ENCODE measurements around the gene VAMP2.
"Not testable (repeated sequence)": the region's sequence is repeated elsewhere in the genome, so short reads cannot be mapped to it uniquely, and the experiment has no call there.

VAMP2 gene

DNA sequence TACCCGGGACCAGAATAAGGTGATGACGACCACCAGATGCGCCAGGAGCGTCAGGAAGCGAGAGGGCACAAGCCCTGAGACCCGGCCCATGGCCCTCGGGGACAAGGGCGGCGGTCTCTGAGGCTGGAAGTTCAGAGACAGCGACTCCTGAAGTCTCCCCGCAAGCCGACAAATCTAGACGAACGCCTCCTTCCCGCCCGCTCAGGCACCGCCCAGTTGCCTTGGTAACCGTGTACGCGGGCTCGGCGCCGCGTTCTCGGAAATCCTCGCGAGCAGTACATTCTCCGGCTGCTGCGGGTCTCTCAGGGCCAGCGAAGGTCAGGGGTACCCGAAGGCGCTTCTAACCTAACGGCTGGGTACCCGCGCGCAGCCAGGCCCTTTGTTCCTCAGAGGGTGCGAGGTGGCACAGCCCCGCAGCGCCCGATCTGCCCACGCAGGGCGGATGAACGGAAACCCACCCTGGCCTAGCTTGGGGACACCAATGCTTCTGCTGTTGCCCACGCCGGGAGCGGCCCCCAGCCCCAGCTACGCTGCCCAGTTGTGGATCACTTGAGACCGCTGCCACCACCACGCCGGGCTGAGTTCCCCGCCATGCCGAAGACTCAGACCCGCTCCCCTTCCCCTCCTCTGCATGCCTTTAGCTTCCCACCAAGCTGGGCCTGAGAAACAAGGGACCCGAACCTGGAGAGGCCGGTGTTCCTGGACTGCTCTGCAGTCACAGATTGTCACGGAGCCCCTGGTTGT, 13.6 kb upstream of the VAMP2 start, which contains the start of gene TMEM107:
TMEM107 (minus strand) TSS at position 184 of the 744 bp plus-strand sequence; CDS start at position 90, 94 bp downstream.
- peak; percentile 91 for DNase-seq (ENCODE audit: low spot score)

DNA sequence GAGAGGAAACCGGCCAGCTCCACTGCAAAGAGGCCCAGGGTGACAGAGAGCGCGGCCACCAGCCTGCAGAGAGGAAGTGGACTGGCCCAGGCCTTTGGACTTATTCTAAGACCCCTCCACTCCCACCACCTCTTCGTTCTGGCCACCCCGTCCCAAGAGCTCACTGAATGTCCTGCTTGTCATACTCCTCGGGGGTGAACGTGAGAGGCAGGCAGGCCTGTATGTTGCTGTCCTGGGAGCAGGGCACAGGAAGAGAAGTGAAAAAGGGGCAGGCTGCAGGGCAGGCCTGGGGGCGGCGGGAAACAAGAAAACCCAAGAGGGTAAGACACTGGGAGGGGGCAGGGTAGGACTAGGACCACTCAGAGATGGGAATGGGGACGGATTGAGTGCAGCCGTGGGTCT, 13.0 kb upstream of the VAMP2 start:
- DNase-seq (ENCODE audit: low spot score), result no peak

DNA sequence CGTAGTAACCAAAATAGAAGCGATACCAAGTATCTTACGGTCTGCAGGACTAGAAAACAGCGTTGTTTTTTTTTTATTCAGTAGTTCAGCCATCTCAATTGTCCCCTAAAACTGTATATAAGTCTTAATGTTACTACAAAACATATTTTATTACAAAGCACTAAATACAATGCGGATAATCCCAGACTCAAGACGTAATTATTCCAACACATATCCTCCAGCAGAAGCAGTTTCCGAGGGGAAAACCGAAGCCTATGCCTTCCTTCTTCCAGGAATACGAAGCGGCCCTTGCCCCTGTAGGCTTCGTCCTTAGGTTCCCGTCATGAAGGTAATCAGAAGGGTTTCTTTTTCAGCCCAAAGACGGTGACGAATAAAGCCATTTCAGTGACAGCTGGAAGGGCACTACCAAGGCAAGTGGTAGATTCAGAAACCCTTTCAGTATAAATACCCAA, 11.1 kb upstream of the VAMP2 start:
- no peak for DNase-seq (ENCODE audit: low spot score)

DNA sequence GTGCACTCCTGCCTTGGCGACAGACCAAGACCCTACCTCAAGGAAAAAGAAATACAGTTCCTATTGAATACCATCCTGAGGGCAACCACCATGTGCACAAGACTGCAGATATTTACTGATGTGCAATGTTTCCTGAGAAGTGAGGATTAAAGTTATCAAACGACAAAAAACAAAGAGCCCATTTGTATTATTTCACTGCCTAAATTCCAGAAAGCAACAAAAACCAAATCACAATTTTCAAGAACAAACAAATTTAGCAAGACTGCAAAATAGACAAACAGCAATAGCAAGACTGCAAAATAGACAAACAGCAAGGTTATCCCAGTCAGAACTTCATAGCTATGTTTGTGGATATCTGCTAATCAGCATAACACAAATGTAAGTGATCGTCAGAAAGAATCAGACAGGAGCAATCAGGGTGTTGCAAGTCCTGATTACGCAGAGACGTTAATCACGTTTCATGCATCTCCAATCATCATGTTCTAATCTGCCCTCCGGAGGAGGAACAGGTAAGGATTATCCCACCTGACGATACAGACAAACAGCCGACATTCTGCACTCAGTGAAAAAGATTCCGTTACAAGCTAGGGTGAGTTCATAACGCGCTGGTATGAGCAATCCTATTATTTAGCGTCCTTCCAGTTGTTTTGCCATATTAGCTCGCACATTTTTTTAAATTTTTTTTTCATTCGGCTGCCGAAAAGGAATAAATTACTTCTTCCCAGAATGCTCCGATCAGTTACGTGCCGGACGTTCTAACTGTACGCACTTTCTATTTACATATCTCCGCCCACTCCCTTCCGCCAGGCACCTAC, 10.5 kb upstream of the VAMP2 start:
- DNase-seq (ENCODE audit: low spot score), result peak; percentile 97

GRCh38 chr17:8170186-8170585, 7.4 kb upstream of the VAMP2 start:
- DNase-seq (ENCODE audit: low spot score), result not testable (repeated sequence)

GRCh38 chr17:8167526-8167925, 4.8 kb upstream of the VAMP2 start:
- no peak for DNase-seq (ENCODE audit: low spot score)

DNA sequence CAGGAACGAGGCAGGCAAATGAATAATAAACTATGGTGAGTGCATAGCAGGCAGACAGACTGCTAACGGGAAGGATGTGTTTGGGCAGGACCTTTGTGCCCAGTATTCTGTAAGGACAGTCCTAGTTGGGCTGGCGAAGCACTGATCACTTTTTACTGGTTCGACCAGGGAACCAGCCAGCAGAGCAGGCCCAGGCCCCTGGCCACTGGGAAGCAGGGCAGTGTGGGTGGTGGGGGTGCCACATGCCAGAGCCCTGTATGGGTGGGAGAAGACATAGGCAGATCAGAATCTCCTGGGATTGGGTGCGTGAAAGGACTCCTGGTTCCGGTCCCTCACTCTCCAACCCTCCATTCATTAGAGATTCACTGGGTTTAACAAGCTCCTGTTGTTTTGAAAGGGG, 4.0 kb upstream of the VAMP2 start:
- no peak for DNase-seq (ENCODE audit: low spot score)

GRCh38 chr17:8164815-8165131, 2.0 kb upstream of the VAMP2 start:
- no peak for DNase-seq (ENCODE audit: low spot score)

GRCh38 chr17:8163978-8164814, 1.4 kb upstream of the VAMP2 start:
- DNase-seq (ENCODE audit: low spot score), result peak; percentile 63

GRCh38 chr17:8162997-8163977, 539 bp upstream of the VAMP2 start:
- no peak for DNase-seq (ENCODE audit: low spot score)

GRCh38 chr17:8161289-8162232, 1.2 kb downstream of the VAMP2 start:
- DNase-seq (ENCODE audit: low spot score), result no peak

GRCh38 chr17:8160741-8161221, 2.0 kb downstream of the VAMP2 start:
- no peak for DNase-seq (ENCODE audit: low spot score)

GRCh38 chr17:8160224-8160577, 2.5 kb downstream of the VAMP2 start:
- DNase-seq (ENCODE audit: low spot score), result no peak

DNA sequence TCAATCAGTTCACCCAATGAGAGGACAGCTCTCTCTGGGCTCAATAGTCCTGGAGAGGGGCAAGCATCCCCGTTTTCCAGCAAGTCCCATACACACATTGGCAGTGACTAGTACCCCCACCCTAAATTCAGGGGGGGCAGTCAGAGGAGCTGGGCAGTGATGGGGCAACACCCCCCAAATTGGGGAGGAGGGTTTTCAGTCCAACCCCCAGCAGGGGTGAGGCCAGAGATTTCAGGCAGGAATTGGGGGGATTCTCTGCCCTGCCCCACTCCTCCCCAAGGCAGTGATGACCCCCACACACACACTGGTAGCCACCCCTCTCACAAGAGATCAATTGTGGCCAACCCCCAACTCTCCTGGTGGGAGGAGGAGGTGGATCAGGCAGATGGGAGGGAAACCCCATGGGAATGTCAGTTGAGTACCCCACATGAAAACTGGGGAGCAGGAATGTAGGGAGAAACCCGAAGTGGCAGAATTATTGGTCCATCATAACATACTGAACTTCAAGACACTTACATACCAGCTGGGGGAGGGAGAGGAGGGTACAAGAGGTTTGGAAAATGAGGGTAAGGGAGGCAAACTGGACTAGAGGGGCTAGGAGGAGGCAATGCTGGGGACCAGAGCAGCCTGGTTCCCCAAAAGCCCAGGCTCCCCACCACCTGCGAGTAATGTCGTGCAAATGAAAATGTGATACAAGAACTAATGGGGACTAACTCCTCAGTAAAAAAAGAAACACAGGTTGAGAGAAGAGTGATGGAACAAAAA, 3.1 kb downstream of the VAMP2 start:
- no peak for DNase-seq (ENCODE audit: low spot score)

- DNase-seq (ENCODE audit: low spot score), result no peak
These were observed 3.7 kb downstream of the VAMP2 start for GRCh38 chr17:8159032-8159400.

DNA sequence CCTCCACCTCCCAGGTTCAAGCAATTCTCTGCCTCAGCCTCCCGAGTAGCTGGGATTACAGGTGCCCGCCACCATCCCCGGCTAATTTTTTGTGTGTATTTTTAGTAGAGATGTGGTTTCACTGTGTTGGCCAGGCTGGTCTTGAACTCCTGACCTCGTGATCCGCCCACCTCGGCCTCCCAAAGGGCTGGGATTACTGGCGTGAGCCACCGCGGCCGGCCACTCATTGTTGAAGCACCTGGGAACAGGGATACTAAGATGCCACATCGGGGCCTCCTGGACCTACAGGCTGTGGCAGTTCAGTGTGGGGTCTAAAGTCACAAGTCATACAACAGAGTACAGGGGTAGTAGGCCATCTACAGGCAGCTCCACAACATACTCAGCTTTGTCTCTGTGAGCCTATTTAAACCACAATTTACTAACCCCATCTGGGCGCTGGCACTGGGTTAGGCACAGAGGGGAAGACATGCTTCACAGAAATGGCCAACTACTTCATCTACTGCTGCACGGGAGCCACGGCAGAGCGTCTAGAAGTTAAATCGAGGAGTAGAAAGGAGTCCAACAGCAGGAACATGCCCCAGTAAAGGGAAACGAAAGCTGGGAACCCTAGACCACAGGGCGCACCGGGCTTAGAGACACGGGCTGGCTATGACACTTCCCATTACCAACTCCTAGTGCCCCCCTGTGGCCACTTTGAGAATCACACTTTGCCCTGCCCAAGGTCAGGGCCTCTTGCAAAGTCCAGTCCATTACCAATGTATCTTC, 4.3 kb downstream of the VAMP2 start:
- DNase-seq (ENCODE audit: low spot score), result peak; percentile 93

DNA sequence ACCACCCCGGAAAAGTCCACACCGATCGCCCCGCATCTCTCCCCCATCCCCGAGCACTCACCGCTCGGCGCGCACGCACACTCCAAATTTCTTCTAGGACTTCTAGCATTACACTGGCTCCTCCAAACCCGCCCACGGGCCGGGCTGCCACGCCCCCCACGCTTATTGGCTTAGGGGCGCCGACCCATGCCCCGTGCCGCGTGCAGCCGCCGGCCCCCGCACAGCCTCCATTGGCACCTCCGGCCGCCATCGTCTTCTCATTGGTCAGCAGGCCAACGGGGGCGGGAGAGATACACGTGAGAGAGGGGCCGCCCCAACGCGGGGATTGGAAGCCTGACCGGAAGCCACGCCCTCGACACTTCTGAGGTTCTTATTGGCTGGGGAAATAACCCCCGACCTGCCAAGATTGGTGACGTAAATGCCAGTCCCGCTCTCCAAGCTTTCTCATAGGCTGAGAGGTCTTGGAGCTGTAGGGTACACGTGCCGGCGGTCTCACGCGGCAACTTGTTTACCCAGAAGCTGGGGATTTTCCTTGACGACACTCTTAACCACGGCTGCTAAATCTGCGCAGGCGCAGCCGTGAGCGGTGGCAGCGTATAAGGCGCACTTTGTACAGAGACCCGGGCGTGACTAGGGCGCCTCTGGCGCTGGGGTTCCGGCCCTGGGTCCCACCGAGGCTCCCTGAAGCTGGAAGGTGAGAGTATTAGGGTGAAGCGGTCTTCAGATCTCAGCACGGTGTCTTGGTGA, 6.3 kb downstream of the VAMP2 start:
- peak; percentile 99 for DNase-seq (ENCODE audit: low spot score)

DNA sequence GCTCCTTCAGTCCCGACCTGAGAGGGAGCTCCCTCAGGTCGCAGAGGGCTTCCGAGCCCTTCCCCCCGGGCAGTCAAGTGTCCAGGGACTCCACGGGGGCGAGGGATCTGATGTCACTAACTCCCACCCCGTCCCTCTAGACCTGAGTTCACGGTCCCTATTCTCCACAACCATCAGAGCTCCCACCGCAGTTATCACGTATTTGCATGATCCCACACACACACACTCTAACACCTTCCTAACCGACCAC, 6.8 kb downstream of the VAMP2 start:
- no peak for DNase-seq (ENCODE audit: low spot score)

Data from Ammon's horn (tissue), 1 donor.